ENCODE results near the gene NXN.

GRCh38 chr17:830381-830780 lies 149.2 kb downstream of the NXN start:
- no peak for TF ChIP-seq CTCF (conservative IDR thresholded peaks at IDR 0.05)
- no peak for TF ChIP-seq ZFX (IDR thresholded peaks at IDR 0.05)

Data from C4-2B (cell line).